H9 (cell line): ENCODE measurements around the gene DCDC2C. TPM values are rescaled to one million over a fixed set of nuclear protein-coding genes. Genes with fewer than 3 reads are reported as not detected.

Experiments used
- DNase-seq: peaks from one replicate; pipeline ENCODE4 v3.0.0-alpha.2; 2017
- H2AFZ ChIP-seq: one replicate; pipeline ENCODE4 v1.6.1; 2013; ENCODE audit warnings: mild to moderate bottlenecking, low read length, control low read depth, moderate library complexity
- H2AK5ac ChIP-seq: 2 replicates; pipeline ENCODE4 v1.6.1; 2013; ENCODE audit warnings: low read length, control low read depth, mixed read lengths; ENCODE audit not compliant: insufficient read length
- H2BK120ac ChIP-seq: one replicate; pipeline ENCODE4 v1.6.1; 2013; ENCODE audit warnings: low read depth, mild to moderate bottlenecking, low read length, control low read depth, inconsistent platforms; ENCODE audit not compliant: poor library complexity, severe bottlenecking
- H2BK12ac ChIP-seq: 2 replicates; pipeline ENCODE4 v1.6.1; 2013; ENCODE audit warnings: low read length, control low read depth, mixed read lengths, low read depth; ENCODE audit not compliant: insufficient read length
- H2BK15ac ChIP-seq: 2 replicates; pipeline ENCODE4 v1.6.1; 2013; ENCODE audit warnings: low read depth, low read length, control low read depth
- H2BK20ac ChIP-seq: one replicate; pipeline ENCODE4 v1.6.1; 2013; ENCODE audit warnings: low read depth, mild to moderate bottlenecking, low read length, control low read depth, inconsistent platforms; ENCODE audit not compliant: poor library complexity, severe bottlenecking
- H2BK5ac ChIP-seq: 2 replicates; pipeline ENCODE4 v1.6.1; 2013; ENCODE audit warnings: low read length, control low read depth, mixed read lengths; ENCODE audit not compliant: insufficient read length
- H3K14ac ChIP-seq: 2 replicates; pipeline ENCODE4 v1.6.1; 2013; ENCODE audit warnings: low read length, control low read depth; ENCODE audit not compliant: insufficient read depth
- H3K18ac ChIP-seq: 2 replicates; pipeline ENCODE4 v1.6.1; 2013; ENCODE audit warnings: low read depth, mild to moderate bottlenecking, mixed read lengths, low read length, control low read depth; ENCODE audit not compliant: insufficient read length
- H3K23ac ChIP-seq: 2 replicates; pipeline ENCODE4 v1.6.1; 2013; ENCODE audit warnings: low read length, control low read depth, mixed read lengths, low read depth; ENCODE audit not compliant: insufficient read length
- H3K23me2 ChIP-seq: 2 replicates; pipeline ENCODE4 v1.6.1; 2013; ENCODE audit warnings: low read depth, mild to moderate bottlenecking, mixed read lengths, low read length, control low read depth; ENCODE audit not compliant: insufficient read length, poor library complexity, severe bottlenecking
- H3K27ac ChIP-seq: 2 replicates; pipeline ENCODE4 v1.5.1; 2013; ENCODE audit warnings: low read length, control low read depth, mixed read lengths, low read depth; ENCODE audit not compliant: insufficient read length
- H3K27me3 ChIP-seq: 2 replicates; pipeline ENCODE4 v1.6.1; 2013; ENCODE audit warnings: low read length, control low read depth, inconsistent platforms; ENCODE audit not compliant: insufficient read depth
- H3K4ac ChIP-seq: 2 replicates; pipeline ENCODE4 v1.6.1; 2013; ENCODE audit warnings: low read depth, mild to moderate bottlenecking, control low read depth, inconsistent platforms, low read length, moderate library complexity
- H3K4me1 ChIP-seq: 2 replicates; pipeline ENCODE4 v1.6.1; 2013; ENCODE audit warnings: low read length, control low read depth, inconsistent platforms; ENCODE audit not compliant: insufficient read depth
- H3K4me2 ChIP-seq: 2 replicates; pipeline ENCODE4 v1.6.1; 2013; ENCODE audit warnings: low read length, control low read depth, mixed read lengths; ENCODE audit not compliant: insufficient read length, insufficient read depth
- H3K56ac ChIP-seq: 2 replicates; pipeline ENCODE4 v1.6.1; 2013; ENCODE audit warnings: low read depth, mild to moderate bottlenecking, mixed read lengths, low read length, control low read depth; ENCODE audit not compliant: insufficient read length
- H3K79me1 ChIP-seq: 2 replicates; pipeline ENCODE4 v1.6.1; 2013; ENCODE audit warnings: low read depth, mild to moderate bottlenecking, moderate library complexity, low read length, control low read depth, inconsistent platforms; ENCODE audit not compliant: insufficient read depth, poor library complexity, severe bottlenecking
- H3K79me2 ChIP-seq: 2 replicates; pipeline ENCODE4 v1.6.1; 2013; ENCODE audit warnings: low read length, control low read depth, inconsistent platforms; ENCODE audit not compliant: insufficient read depth
- H3K9ac ChIP-seq: 2 replicates; pipeline ENCODE4 v1.6.1; 2013; ENCODE audit warnings: low read length, control low read depth, mixed read lengths; ENCODE audit not compliant: insufficient read length; ENCODE audit errors: extremely low read depth
- H3K9me3 ChIP-seq: one replicate; pipeline ENCODE4 v1.6.1; 2013; ENCODE audit warnings: low read depth, low read length, inconsistent platforms; ENCODE audit not compliant: control insufficient read depth
- H3T11ph ChIP-seq: one replicate; pipeline ENCODE4 v1.6.1; 2013; ENCODE audit warnings: mild to moderate bottlenecking, low read length, control low read depth, inconsistent platforms
- H4K20me1 ChIP-seq: one replicate; pipeline ENCODE4 v1.6.1; 2013; ENCODE audit not compliant: control insufficient read depth, insufficient read length, insufficient read depth
- H4K5ac ChIP-seq: 2 replicates; pipeline ENCODE4 v1.6.1; 2013; ENCODE audit warnings: low read depth, mild to moderate bottlenecking, mixed read lengths, low read length, control low read depth; ENCODE audit not compliant: insufficient read length
- H4K8ac ChIP-seq: replicated peaks from 2 replicates; pipeline ENCODE4 v1.6.1; 2013; ENCODE audit warnings: low read length, control low read depth, mixed read lengths, low read depth; ENCODE audit not compliant: insufficient read length
- H4K91ac ChIP-seq: 2 replicates; pipeline ENCODE4 v1.6.1; 2013; ENCODE audit warnings: low read depth, mild to moderate bottlenecking, moderate library complexity, mixed read lengths, low read length, control low read depth; ENCODE audit not compliant: insufficient read length
- H3K27ac Mint-ChIP-seq, 3 experiments: 2 replicates in 2 of 3; 3 replicates in 1 of 3; pipeline ENCODE4 v1.8.0; 2020 to 2021; ENCODE audit warnings: mixed read lengths in 3 of 3, mild to moderate bottlenecking in 1 of 3, moderate library complexity in 1 of 3
- H3K27me3 Mint-ChIP-seq: 2 replicates; pipeline ENCODE4 v1.8.0; 2021; ENCODE audit warnings: low read depth, mild to moderate bottlenecking, moderate library complexity, mixed read lengths
- H3K36me3 Mint-ChIP-seq, 3 experiments: 2 replicates in 2 of 3; 3 replicates in 1 of 3; pipeline ENCODE4 v1.8.0; 2020 to 2021; ENCODE audit warnings: low read depth in 3 of 3, mixed read lengths in 3 of 3; ENCODE audit not compliant: insufficient read depth in 1 of 3
- H3K4me1 Mint-ChIP-seq, 2 experiments: 2 replicates each; pipeline ENCODE4 v1.8.0; 2020; ENCODE audit warnings: mixed read lengths in 2 of 2
- H3K4me3 Mint-ChIP-seq, 2 experiments: 2 replicates in 1 of 2; 3 replicates in 1 of 2; pipeline ENCODE4 v1.8.0; 2020 to 2021; ENCODE audit warnings: mild to moderate bottlenecking in 2 of 2, mixed read lengths in 2 of 2, moderate library complexity in 1 of 2
- H3K9me3 Mint-ChIP-seq, 2 experiments: 2 replicates in 1 of 2; 3 replicates in 1 of 2; pipeline ENCODE4 v1.8.0; 2020; ENCODE audit warnings: mild to moderate bottlenecking in 2 of 2, mixed read lengths in 2 of 2, moderate library complexity in 1 of 2
- whole genome bisulfite sequencing: extraction: QIAGEN DNeasy Blood & Tissue Kit; methylation state at CpG from one replicate; pipeline ENCODE4 v1.1.7; 2013; ENCODE audit warnings: missing lambda C conversion rate, low lambda C conversion rate, mixed read lengths; ENCODE audit not compliant: insufficient read length; ENCODE audit errors: extremely low coverage; 5-methylcytosine and 5-hydroxymethylcytosine counted together
- total RNA-seq: library from RNA; stranded (reverse); gene quantifications from 2 replicates; pipeline ENCODE4 v1.2.1, GENCODE V29; 2021
- TF ChIP-seq, protein P1 (sequence below): fragments of 200-600 bp; sonication (generic); conservative IDR thresholded peaks from 3 replicates; pipeline ENCODE4 v1.8.0; 2021; ENCODE audit warnings: antibody characterized with exemption, mild to moderate bottlenecking

Gene DCDC2C
- total RNA-seq, 1 experiment from 2014 or later: not detected

- Histone ChIP-seq H3K4ac (no peak overlapping the region), H3K56ac (no peak overlapping the region), H3K23ac (no peak overlapping the region), H4K8ac (no peak overlapping the region), H3K79me1 (no peaks in the 10 kb centered on the region), H2BK20ac (no peak overlapping the region), H3K14ac (no peak overlapping the region), H2BK120ac (no peak overlapping the region), H3K4me1 (no peaks in the 10 kb centered on the region), H3K18ac (no peak overlapping the region), H4K91ac (no peak overlapping the region), H3K9ac (no peak overlapping the region), H2BK5ac (no peak overlapping the region), H3K23me2 (no peaks in the 10 kb centered on the region), H3K27ac (no peak overlapping the region), H2BK12ac (no peak overlapping the region), H3K9me3 (no peaks in the 10 kb centered on the region), H4K5ac (no peak overlapping the region), H3T11ph (no peak overlapping the region), H3K27me3 (no peaks in the 10 kb centered on the region), H2BK15ac (no peak overlapping the region), H2AK5ac (no peak overlapping the region), H3K79me2 (no peaks in the 10 kb centered on the region), H4K20me1 (no peaks in the 10 kb centered on the region), H2AFZ (no peak overlapping the region), H3K4me2 (no peak overlapping the region)
- no peak for DNase-seq
- Mint-ChIP-seq H3K9me3 (no peaks in the 10 kb centered on the region; a peak in 1 of 5 replicates), H3K4me1 (0 out of 4 replicates have a peak, but pooled peaks cover 0 to 4% of the 10 kb centered on the region in 2 experiments), H3K36me3 (no peaks in the 10 kb centered on the region; a peak in 1 of 7 replicates), H3K4me3 (no peak overlapping the region), H3K27me3 (peaks cover 13% of the 10 kb centered on the region), H3K27ac (no peak overlapping the region)
- TF ChIP-seq, protein P1, sequence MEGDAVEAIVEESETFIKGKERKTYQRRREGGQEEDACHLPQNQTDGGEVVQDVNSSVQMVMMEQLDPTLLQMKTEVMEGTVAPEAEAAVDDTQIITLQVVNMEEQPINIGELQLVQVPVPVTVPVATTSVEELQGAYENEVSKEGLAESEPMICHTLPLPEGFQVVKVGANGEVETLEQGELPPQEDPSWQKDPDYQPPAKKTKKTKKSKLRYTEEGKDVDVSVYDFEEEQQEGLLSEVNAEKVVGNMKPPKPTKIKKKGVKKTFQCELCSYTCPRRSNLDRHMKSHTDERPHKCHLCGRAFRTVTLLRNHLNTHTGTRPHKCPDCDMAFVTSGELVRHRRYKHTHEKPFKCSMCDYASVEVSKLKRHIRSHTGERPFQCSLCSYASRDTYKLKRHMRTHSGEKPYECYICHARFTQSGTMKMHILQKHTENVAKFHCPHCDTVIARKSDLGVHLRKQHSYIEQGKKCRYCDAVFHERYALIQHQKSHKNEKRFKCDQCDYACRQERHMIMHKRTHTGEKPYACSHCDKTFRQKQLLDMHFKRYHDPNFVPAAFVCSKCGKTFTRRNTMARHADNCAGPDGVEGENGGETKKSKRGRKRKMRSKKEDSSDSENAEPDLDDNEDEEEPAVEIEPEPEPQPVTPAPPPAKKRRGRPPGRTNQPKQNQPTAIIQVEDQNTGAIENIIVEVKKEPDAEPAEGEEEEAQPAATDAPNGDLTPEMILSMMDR: no peak
- no CpG with 5 or more reads among the region's 14 CpGs for WGBS
Observed at GRCh38 chr2:3762771-3763447, 59.5 kb downstream of the DCDC2C start.
